Sigmoid colon (tissue), 4 donors: ENCODE measurements around the gene PPFIA4.

Experiments
- EP300 ChIP-seq, 4 donors: sonication (generic); formaldehyde crosslinking; IDR thresholded peaks; one replicate each; pipeline ENCODE4 v1.6.1; 2017; ENCODE audit warnings: antibody characterized with exemption in 4 of 4
- TF ChIP-seq, protein P1 (sequence below), 4 experiments: fragments of 450-650 bp in 3 of 4; fragments of 200-600 bp in 1 of 4; IDR thresholded peaks; one replicate each; pipeline ENCODE4 v1.5.1; 2016 to 2019; ENCODE audit warnings: antibody characterized with exemption in 4 of 4, mild to moderate bottlenecking in 3 of 4, moderate library complexity in 2 of 4

DNA sequence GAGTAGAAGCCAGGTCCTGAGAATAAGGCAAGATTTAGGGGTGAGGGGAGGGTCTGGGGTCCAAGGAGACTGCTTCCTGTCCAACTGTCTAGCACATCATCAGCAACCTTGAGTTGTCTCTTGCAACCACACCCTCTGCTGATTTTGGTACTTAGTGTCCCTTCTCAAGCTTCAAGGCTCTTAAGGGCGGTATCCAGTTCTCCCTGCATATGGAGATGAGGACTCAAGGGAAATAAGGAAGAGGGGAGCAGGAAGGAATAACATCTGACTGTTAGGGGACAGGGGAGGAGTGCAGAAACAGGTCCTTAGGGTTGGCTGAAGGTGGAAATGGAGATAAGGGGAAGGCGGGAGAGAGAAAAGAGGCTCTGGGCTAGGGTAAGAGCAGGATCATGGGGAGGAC, 47.2 kb downstream of the PPFIA4 start:
- no peak for TF ChIP-seq EP300 (IDR thresholded peaks at IDR 0.05)
- TF ChIP-seq, protein P1, sequence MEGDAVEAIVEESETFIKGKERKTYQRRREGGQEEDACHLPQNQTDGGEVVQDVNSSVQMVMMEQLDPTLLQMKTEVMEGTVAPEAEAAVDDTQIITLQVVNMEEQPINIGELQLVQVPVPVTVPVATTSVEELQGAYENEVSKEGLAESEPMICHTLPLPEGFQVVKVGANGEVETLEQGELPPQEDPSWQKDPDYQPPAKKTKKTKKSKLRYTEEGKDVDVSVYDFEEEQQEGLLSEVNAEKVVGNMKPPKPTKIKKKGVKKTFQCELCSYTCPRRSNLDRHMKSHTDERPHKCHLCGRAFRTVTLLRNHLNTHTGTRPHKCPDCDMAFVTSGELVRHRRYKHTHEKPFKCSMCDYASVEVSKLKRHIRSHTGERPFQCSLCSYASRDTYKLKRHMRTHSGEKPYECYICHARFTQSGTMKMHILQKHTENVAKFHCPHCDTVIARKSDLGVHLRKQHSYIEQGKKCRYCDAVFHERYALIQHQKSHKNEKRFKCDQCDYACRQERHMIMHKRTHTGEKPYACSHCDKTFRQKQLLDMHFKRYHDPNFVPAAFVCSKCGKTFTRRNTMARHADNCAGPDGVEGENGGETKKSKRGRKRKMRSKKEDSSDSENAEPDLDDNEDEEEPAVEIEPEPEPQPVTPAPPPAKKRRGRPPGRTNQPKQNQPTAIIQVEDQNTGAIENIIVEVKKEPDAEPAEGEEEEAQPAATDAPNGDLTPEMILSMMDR (IDR thresholded peaks at IDR 0.05), result no peak
